ENCODE data around the gene PTPRM.

DNA sequence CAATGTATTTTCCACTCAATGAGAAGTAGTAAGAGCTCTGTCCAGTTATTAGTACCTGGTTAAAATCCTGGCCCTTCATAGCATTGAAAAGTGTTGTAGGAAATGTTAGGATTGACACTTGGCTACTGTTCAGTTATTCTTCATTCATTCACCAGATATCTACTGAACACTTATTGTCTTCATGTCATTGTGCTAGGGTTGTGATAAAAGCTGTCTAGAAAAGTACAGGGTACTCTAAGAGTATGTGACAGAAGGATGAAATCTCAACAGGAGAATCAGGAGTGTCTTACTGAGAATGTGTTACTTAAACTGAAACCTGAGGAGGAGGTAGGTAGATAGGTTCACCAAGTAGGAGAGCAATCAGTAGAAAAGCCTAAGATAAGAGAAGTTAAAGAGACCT, 530.3 kb downstream of the PTPRM start:
- TF ChIP-seq, protein P1, sequence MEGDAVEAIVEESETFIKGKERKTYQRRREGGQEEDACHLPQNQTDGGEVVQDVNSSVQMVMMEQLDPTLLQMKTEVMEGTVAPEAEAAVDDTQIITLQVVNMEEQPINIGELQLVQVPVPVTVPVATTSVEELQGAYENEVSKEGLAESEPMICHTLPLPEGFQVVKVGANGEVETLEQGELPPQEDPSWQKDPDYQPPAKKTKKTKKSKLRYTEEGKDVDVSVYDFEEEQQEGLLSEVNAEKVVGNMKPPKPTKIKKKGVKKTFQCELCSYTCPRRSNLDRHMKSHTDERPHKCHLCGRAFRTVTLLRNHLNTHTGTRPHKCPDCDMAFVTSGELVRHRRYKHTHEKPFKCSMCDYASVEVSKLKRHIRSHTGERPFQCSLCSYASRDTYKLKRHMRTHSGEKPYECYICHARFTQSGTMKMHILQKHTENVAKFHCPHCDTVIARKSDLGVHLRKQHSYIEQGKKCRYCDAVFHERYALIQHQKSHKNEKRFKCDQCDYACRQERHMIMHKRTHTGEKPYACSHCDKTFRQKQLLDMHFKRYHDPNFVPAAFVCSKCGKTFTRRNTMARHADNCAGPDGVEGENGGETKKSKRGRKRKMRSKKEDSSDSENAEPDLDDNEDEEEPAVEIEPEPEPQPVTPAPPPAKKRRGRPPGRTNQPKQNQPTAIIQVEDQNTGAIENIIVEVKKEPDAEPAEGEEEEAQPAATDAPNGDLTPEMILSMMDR (IDR thresholded peaks at IDR 0.05): no peak
- TF ChIP-seq POLR2A (IDR thresholded peaks at IDR 0.05) (no peak), POLR2AphosphoS5 (IDR thresholded peaks at IDR 0.05) (no peak)

Measured in sigmoid colon (tissue), 4 donors.